ENCODE data around the gene NLRX1. TPM values are rescaled to one million over a fixed set of nuclear protein-coding genes. Genes with fewer than 3 reads are reported as not detected.
"Not testable (repeated sequence)": the region's sequence is repeated elsewhere in the genome, so short reads cannot be mapped to it uniquely, and the experiment has no call there.

The NLRX1 gene
- total RNA-seq, 1 donor = 16.4 TPM

DNA sequence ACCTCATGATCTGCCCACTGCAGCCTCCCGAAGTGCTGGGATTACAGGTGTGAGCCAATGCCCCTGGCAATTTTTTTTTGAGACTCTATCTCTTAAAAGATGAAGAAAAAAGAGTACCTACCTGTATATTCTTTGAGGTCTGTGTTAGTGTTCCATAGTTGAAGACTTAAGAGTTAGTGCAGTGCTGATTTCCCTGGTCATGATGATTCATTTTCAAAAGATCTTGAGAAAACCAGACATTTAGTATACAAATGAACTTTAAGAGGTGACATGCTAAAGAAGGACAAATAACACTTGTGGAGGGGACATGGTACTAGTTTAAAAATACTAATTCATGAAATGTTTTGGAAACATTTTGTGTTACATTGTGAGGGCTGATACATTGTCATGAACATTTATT is 55.3 kb downstream of the NLRX1 start:
- DNase-seq (ENCODE audit: low read depth) = peak; percentile 48
- TF ChIP-seq, protein P1, sequence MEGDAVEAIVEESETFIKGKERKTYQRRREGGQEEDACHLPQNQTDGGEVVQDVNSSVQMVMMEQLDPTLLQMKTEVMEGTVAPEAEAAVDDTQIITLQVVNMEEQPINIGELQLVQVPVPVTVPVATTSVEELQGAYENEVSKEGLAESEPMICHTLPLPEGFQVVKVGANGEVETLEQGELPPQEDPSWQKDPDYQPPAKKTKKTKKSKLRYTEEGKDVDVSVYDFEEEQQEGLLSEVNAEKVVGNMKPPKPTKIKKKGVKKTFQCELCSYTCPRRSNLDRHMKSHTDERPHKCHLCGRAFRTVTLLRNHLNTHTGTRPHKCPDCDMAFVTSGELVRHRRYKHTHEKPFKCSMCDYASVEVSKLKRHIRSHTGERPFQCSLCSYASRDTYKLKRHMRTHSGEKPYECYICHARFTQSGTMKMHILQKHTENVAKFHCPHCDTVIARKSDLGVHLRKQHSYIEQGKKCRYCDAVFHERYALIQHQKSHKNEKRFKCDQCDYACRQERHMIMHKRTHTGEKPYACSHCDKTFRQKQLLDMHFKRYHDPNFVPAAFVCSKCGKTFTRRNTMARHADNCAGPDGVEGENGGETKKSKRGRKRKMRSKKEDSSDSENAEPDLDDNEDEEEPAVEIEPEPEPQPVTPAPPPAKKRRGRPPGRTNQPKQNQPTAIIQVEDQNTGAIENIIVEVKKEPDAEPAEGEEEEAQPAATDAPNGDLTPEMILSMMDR (IDR thresholded peaks at IDR 0.05; ENCODE audit: insufficient read depth, low read depth, low read length) = no peak
- H3K4me3 ChIP-seq (ENCODE audit: low read depth, low read length) = no peak overlapping the region

DNA sequence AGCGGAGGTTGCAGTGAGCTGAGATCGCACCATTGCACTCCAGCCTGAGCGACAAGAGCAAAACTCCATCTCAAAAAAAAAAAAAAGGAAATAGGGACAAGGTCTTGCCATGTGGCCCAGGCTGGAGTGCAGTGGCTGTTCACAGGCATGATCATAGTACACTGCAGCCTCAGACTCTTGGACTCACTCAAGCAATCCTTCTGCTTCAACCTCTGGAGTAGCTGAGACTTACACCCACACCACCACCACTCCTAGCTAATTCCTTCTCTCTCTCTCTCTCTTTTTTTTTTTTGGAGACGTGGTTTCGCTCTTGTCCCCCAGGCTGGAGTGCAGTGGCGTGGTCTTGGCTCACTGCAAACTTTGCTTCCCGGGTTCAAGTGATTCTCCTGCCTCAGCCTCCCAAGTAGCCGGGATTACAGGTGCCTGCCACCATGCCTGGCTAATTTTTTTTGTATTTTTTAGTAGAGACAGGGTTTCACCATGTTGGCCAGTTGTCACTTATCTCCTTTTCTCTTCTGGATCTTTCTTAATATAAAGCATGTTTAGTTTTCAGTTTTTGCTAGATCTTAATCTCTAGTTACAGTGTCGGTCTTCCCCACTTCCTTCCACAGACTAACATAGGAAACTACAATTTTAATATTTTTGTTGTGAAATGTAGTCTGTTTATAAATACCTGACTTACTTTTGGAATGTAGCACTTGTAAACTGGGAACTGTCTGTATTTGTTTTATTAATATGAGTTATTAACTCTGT is 60.2 kb downstream of the NLRX1 start:
- not testable (repeated sequence) for DNase-seq (ENCODE audit: low read depth); H3K4me3 ChIP-seq (ENCODE audit: low read depth, low read length)

DNA sequence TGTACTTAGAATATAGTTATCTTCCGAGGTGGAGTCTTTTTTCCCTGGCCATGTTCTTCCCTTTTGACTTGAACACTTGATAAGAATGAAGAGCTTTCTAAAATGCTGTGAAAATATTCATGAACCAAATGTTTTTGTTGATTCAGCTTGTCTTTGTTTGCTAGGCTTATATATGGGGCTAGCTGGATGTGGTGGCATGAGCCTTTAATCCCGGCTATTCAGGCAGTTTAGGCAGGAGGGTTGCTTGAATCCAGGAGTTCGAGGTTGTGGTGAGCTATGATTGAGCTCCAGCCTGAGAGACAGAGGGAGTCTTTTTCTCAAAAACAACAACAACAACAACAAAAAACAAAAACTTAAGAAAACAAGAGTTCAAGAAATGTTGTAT is 60.8 kb downstream of the NLRX1 start:
- TF ChIP-seq, protein P1 (IDR thresholded peaks at IDR 0.05; ENCODE audit: insufficient read depth, low read depth, low read length) = no peak
- H3K4me3 ChIP-seq (ENCODE audit: low read depth, low read length) = no peak overlapping the region
- peak; percentile 54 for DNase-seq (ENCODE audit: low read depth)

DNA sequence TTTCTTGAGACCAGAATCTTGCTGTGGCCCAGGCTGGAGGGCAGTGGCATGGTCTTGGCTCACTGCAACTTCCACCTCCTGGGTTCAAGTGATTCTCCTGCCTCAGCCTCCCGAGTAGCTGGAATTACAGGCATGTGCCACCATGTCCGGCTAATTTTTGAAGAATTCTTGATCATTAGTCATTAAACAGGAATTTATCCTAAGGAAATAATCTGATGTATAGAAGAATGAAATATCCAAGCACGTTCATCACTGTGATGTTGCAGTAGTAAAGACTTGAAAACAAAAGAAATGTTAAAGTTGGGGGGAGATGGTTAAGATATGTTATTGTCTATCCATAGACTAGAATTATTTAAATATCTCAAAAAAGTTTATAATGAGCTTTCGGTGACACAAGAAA is 61.2 kb downstream of the NLRX1 start:
- TF ChIP-seq, protein P1 (IDR thresholded peaks at IDR 0.05; ENCODE audit: insufficient read depth, low read depth, low read length) = no peak
- no peak for DNase-seq (ENCODE audit: low read depth)
- H3K4me3 ChIP-seq (ENCODE audit: low read depth, low read length) = no peak overlapping the region

Other genes with a start within 250 kb of the NLRX1 start
- 28.9 and 29.0 TPM in 2 replicates for gene BCL9L, start 242.8 kb upstream of the NLRX1 start, total RNA-seq
- not detected in 2 replicates for gene UPK2, start 212.4 kb upstream of the NLRX1 start, total RNA-seq
- not detected in 2 replicates for gene FOXR1, start 197.0 kb upstream of the NLRX1 start, total RNA-seq
- 34.5 and 42.8 TPM in 2 replicates for gene CENATAC, start 170.6 kb upstream of the NLRX1 start, total RNA-seq
- 886 and 914 TPM in 2 replicates for gene RPS25, start 150.4 kb upstream of the NLRX1 start, total RNA-seq
- gene TRAPPC4, start 150.0 kb upstream of the NLRX1 start, total RNA-seq = 55.4 and 94.6 TPM in 2 replicates
- 9.5 and 13.2 TPM in 2 replicates for gene SLC37A4, start 137.8 kb upstream of the NLRX1 start, total RNA-seq
- gene HYOU1, start 111.5 kb upstream of the NLRX1 start, total RNA-seq = 155 and 174 TPM in 2 replicates
- 24.2 and 24.6 TPM in 2 replicates for gene VPS11, start 100.9 kb upstream of the NLRX1 start, total RNA-seq
- 11.2 and 13.2 TPM in 2 replicates for gene HMBS, start 83.8 kb upstream of the NLRX1 start, total RNA-seq
- gene DPAGT1, start 66.9 kb upstream of the NLRX1 start, total RNA-seq = 21.3 and 29.4 TPM in 2 replicates
- 4.5 and 5.6 TPM in 2 replicates for gene C2CD2L, start 61.4 kb upstream of the NLRX1 start, total RNA-seq
- gene HINFP, start 47.1 kb upstream of the NLRX1 start, total RNA-seq = 18.6 and 20.3 TPM in 2 replicates
- gene ABCG4, start 19.7 kb upstream of the NLRX1 start, total RNA-seq = under 0.01 and 0.86 TPM in 2 replicates
- not detected in 2 replicates for gene NHERF4, start 16.8 kb downstream of the NLRX1 start, total RNA-seq
- 13.2 and 20.7 TPM in 2 replicates for gene CBL, start 37.6 kb downstream of the NLRX1 start, total RNA-seq
- gene MCAM, start 148.4 kb downstream of the NLRX1 start, total RNA-seq = 77.3 and 86.4 TPM in 2 replicates
- gene RNF26, start 165.8 kb downstream of the NLRX1 start, total RNA-seq = 5.2 and 5.8 TPM in 2 replicates
- gene C1QTNF5, start 172.2 kb downstream of the NLRX1 start, total RNA-seq = 6.5 and 13.5 TPM in 2 replicates
- under 0.01 TPM in 1 of 2 replicates, not detected in the other for gene MFRP, start 178.0 kb downstream of the NLRX1 start, total RNA-seq
- under 0.01 and 0.43 TPM in 2 replicates for gene USP2, start 213.0 kb downstream of the NLRX1 start, total RNA-seq

Data from fibroblast of villous mesenchyme (primary cell).